Lower lobe of right lung (tissue), 2 donors: ENCODE results near the gene CERS2. TPM values are rescaled to one million over a fixed set of nuclear protein-coding genes. Genes with fewer than 3 reads are reported as not detected.

Source experiments
- ATAC-seq, 2 donors: fragments of 200-7000 bp; cut with Tn5 transposase; one replicate each; pipeline ENCODE4 v1.9.1; 2020 to 2022; ENCODE audit warnings: mild to moderate bottlenecking in 2 of 2, moderate library complexity in 2 of 2
- DNase-seq: peaks from one replicate; pipeline ENCODE4 v3.0.0-alpha.2; 2020
- H3K27ac ChIP-seq: fragments of 200-600 bp; one replicate; pipeline ENCODE4 v1.8.0; 2022
- H3K27me3 ChIP-seq: fragments of 200-600 bp; one replicate; pipeline ENCODE4 v1.8.0; 2022; ENCODE audit warnings: low read depth
- H3K36me3 ChIP-seq: fragments of 200-600 bp; one replicate; pipeline ENCODE4 v1.8.0; 2022; ENCODE audit warnings: mild to moderate bottlenecking
- H3K4me1 ChIP-seq: fragments of 200-600 bp; one replicate; pipeline ENCODE4 v1.8.0; 2022
- H3K4me3 ChIP-seq: fragments of 200-600 bp; one replicate; pipeline ENCODE4 v1.8.0; 2022; ENCODE audit warnings: mild to moderate bottlenecking
- H3K9me3 ChIP-seq: fragments of 200-600 bp; one replicate; pipeline ENCODE4 v1.8.0; 2022
- CTCF ChIP-seq: fragments of 200-600 bp; IDR thresholded peaks from one replicate; pipeline ENCODE4 v1.8.0; 2022; ENCODE audit warnings: antibody characterized with exemption, mild to moderate bottlenecking
- intact Hi-C: fragments of 100-400 bp; cut with DNase I; formaldehyde crosslinking; loops from one replicate; pipeline ENCODE4 v1.11.0; 2022
- total RNA-seq: library from RNA; stranded (reverse); fragmentation: NEBNext Ultra II Directional; extraction: Animal tissue kit (Norgen Biotek cat#: 25700); gene quantifications from one replicate; pipeline ENCODE4 v1.2.1, GENCODE V29; 2021
- donor health status: DM: no; HTN: yes; CAD: no; lungs with severe emphysema.

The CERS2 gene
- total RNA-seq, 1 donor from 2014 or later, result 297 TPM

GRCh38 chr1:150997126-150997872, 22.7 kb upstream of the CERS2 start:
- peaks cover 25% of the 10 kb centered on the region for H3K4me1 ChIP-seq
- DNase-seq (no peak), ATAC-seq (no peak)
- no peaks in the 10 kb centered on the region for H3K27me3 ChIP-seq
- H3K27ac ChIP-seq, result no peak overlapping the region
- H3K4me3 ChIP-seq, result no peak overlapping the region
- intact Hi-C loops, result no loop called here
- no peak for TF ChIP-seq CTCF
- no peaks in the 10 kb centered on the region for H3K9me3 ChIP-seq
- peaks cover 59% of the 10 kb centered on the region for H3K36me3 ChIP-seq

GRCh38 chr1:150995896-150996295, 21.3 kb upstream of the CERS2 start:
- intact Hi-C loops, result no loop called here
- no peak for DNase-seq
- Histone ChIP-seq H3K27me3 (no peaks in the 10 kb centered on the region), H3K27ac (peak overlapping the region; percentile 28), H3K9me3 (no peaks in the 10 kb centered on the region), H3K4me3 (peak overlapping the region; percentile 8), H3K36me3 (peaks cover 45% of the 10 kb centered on the region), H3K4me1 (peaks cover 13% of the 10 kb centered on the region)
- TF ChIP-seq CTCF, result peak; percentile 91
- peak; percentile 66 to 74 for ATAC-seq

GRCh38 chr1:150995460-150995859, 20.8 kb upstream of the CERS2 start:
- peak in 1 of 2 donors; percentile 17 for ATAC-seq
- no peaks in the 10 kb centered on the region for H3K27me3 ChIP-seq
- peaks cover 41% of the 10 kb centered on the region for H3K36me3 ChIP-seq
- peak overlapping the region; percentile 8 for H3K4me3 ChIP-seq
- H3K27ac ChIP-seq, result peak overlapping the region; percentile 28
- no peak for TF ChIP-seq CTCF
- H3K4me1 ChIP-seq, result peaks cover 13% of the 10 kb centered on the region
- H3K9me3 ChIP-seq, result no peaks in the 10 kb centered on the region
- intact Hi-C loops, result no loop called here
- no peak for DNase-seq

- H3K4me3 ChIP-seq, result no peak overlapping the region
- DNase-seq (no peak), ATAC-seq (no peak)
- TF ChIP-seq CTCF, result no peak
- no peaks in the 10 kb centered on the region for H3K27me3 ChIP-seq
- peaks cover 13% of the 10 kb centered on the region for H3K4me1 ChIP-seq
- H3K27ac ChIP-seq, result no peak overlapping the region
- intact Hi-C loops, result no loop called here
- peaks cover 28% of the 10 kb centered on the region for H3K36me3 ChIP-seq
- no peaks in the 10 kb centered on the region for H3K9me3 ChIP-seq
Observed at GRCh38 chr1:150994248-150994647, 19.6 kb upstream of the CERS2 start.

GRCh38 chr1:150992626-150993025, 18.0 kb upstream of the CERS2 start:
- H3K9me3 ChIP-seq, result no peaks in the 10 kb centered on the region
- no peak for TF ChIP-seq CTCF
- peaks cover 12% of the 10 kb centered on the region for H3K36me3 ChIP-seq
- H3K27ac ChIP-seq, result no peak overlapping the region
- no peaks in the 10 kb centered on the region for H3K27me3 ChIP-seq
- peaks cover 13% of the 10 kb centered on the region for H3K4me1 ChIP-seq
- H3K4me3 ChIP-seq, result no peak overlapping the region
- ATAC-seq (no peak), DNase-seq (no peak)
- intact Hi-C loops, result no loop called here
